Measurements from ENCODE around the gene HOXC10.

Gene HOXC10

DNA sequence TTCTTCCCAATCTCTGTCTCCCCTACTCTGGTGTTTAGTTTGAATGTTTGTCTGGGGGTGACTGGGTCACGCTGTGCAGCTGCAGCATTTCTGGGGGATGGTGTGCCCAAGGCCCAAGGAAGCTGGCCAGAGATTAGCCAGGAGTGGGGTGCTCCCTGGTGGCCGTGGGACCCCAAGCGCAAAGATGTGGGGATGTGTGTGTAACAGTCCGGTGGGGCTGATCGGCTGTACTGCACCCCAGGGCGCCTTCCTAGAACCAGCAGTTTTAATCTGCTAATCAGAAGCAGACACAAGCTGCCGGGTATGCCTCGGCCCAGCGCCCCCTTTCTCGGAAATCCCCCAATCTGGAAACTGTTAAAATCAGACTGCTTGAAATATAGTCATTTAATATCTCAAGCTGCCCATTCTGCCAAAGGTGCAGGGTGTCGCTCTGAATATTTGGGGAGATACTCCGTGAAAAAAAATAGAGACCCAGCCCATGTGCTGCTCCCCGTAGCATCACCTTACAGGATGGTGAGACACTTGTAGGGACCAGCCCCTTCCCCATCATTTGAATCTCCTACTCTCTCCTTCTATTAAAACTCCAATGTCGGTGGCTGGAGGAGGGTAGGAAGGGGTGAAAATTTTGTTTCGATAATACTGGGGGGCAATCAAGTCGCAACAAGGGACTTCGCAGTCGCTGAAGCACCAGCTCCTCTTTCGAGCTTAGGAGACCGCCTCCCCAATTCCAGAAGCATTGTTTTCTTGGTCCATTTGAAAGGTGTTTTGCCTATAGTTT is 19.3 kb downstream of the HOXC10 start:
- DNase-seq = no peak

DNA sequence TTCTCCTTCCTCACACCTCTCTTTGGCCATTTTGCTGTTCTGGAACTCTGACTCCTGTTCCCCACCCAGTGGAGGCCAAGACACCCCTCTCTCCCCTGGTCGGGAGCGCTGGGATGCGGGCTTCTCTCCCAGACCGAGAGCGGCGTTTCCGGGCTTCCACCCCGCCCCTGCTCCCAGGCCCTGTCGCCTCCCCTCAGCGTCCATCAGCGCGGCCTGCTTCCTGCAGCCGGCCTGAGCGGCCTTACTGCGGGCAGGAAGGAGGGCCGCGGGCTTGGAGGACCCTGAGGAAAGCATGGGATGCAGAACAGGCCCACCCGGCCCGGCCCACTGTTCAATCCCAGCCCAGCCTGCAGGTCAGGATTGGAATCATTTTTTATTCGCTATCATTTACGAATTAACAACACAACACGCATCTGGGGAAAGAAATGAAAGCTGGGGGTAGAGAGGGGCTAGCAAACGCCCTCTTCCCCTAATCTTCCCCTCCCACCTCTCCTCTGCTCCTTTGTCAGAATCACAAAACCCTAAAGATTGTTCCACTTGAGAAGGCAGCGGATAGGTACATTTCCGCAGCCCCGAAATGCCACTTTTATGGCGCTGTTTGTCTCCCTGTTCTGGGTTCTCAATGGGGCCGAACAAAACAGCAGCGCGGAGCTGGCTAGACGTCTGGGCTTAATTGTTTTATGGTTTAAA is 20.0 kb downstream of the HOXC10 start:
- no peak for DNase-seq

DNA sequence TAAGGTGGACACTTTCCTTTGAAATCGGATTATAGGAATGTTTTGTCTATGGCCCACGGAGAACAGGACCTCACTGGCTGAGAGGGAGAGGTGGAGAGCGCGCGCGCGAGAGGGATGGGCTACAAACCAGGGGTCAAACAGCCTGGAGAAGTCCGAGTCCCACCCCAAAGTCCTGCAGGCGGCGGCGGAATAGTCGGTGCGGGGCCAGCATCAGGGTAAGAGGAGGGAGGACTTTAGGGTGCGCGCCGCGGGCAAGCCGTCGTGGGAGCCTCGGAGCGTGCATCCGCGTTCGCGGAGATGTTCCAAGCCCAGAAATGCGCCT is 20.5 kb downstream of the HOXC10 start:
- DNase-seq = no peak

DNA sequence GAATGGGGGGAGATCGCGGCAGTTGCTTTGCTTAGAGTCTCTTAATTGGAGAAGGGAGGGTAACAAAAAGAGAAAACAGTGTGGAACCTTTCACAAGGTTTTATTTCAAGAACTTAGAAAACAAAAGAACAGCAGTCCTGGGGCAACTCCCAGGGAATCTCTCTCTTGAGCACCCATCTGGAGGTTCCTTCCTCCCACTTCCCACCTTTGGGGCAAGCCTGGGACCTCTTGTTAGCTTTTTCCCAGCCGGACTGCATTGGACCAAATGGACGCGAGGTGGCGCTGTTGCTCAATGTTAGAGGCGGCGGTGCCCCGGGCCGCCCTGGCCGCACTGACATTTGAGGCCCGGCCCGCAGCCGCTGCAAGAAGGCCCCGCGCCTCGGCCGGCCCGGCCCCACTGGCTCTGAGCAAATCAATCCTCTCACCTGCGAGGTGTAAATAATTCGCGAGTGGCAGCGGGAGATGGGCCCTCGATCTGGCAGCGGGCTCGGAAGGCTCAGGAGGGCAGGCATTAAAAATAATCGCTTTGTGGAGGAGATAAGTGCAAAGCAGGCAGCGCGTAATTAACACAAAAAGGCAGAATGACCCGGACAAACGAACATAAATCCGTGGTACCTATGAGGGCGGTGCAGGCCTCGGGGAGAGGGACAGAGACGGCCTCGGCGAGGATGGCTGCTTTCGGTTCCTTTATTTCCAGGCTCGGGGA is 21.1 kb downstream of the HOXC10 start:
- DNase-seq = peak; percentile 59 to 90 (median 78)

DNA sequence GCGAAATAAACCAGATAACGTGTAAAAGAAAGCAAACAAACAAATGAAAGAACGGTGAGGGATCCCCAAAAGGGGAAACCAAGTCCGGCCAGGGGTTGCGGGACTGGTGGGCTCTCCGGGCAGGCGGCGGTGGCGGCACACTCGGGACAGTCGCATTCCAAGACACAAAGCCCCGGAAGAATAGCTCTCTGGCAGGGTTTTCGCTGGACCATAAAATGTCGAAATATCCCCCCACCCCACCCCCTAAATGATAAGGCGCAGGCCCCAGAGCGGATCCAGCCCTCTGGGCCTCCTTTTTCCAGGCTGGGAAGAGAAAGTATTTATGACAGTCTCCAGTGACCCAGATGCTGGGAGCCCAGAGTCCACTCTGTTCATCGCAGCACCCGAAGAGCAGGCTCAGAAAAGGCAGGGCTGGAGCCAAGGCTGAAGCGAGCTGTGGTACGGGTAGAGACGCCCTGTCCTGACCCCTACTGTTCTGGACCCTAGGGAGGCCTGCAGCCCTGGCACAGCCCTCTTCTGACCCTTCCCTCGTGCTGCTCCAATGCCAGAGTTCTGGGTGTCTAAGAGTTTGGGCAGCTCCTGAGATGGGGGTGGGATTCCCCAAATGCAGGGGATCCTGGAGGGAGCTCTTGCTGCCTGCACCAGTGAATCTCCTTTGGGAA is 21.7 kb downstream of the HOXC10 start:
- DNase-seq = no peak

DNA sequence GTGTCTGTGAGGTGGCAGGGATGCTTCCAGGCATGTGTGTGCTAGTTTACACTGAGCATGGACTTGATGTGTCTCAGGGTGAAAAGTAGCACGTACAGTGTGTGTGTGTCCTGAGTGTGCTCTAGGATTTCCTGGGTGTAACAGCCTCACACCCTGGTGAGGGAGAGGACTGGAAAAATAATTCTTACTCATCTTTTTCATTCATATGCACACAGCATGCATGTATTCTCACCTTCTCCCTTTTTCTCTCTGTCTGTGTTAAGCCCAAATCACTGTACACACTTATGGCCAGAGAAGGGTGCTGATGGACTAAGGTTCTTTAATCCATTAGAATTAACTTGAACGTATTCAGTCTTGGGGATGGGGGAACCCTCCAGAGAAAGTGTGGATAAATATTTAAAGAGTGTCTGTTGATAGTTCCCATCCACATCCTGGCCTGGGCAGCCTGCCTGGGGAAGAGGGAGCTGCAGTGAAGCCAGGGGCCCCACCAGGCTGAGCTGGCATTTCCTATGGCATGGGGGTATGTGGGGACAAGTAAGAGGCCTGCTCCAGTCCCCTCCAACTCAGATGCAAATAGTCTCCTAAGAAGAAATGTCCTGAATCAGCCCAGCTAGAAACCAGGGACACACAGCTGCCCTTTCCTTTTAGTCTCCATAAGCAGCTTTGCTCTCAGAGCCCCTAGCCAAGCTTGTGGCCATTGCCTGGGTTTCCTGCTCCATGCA is 22.8 kb downstream of the HOXC10 start:
- peak in 1 of 6 experiments; percentile 14 for DNase-seq

DNA sequence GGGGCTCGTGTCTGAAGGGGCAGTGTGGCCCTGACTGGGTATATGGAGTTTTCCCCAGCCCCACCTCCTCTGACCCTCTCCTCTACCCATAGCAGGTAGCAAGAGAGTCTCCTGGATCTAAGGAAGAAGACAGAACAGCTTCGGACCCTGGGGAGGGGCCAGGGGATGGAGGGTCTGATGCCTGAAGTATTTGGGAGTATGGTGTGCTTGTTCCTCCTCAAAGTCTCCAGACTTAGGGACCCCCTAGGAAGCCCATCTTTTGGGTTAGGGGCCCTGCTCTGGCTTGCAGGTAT is 23.3 kb downstream of the HOXC10 start:
- DNase-seq = no peak

DNA sequence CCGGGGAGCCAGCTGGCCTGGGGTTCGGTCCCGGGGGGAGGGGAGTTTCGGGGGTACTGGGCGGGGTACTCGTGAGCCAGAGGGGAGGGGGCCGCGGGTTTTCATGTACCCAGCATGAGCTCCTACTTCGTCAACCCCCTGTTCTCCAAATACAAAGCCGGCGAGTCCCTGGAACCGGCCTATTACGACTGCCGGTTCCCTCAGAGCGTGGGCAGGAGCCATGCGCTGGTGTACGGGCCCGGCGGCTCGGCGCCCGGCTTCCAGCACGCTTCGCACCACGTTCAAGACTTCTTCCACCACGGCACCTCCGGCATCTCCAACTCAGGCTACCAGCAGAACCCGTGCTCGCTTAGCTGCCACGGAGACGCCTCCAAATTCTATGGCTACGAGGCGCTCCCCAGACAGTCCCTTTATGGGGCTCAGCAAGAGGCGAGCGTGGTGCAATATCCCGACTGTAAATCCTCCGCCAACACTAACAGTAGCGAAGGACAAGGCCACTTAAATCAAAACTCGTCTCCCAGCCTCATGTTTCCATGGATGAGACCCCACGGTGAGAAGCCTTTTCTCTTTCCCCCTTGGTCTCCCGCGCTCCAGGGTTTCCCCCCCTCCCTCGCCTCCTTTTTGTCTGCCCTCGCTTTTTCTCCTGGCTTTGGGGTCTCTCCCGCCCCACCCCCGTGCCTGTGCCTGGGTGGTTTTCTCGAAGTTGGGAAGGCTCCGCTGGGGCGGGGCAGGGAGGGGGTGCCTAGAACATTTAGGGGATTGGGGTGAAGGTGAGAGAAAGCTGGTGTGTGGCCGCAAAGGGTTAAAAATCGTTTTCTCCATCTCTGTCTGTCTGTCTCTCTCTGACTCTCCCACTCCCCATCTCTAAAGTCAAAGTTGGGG is 24.5 kb downstream of the HOXC10 start:
- DNase-seq = peak in 3 of 6 experiments; percentile 27 to 39 (median 35)

DNA sequence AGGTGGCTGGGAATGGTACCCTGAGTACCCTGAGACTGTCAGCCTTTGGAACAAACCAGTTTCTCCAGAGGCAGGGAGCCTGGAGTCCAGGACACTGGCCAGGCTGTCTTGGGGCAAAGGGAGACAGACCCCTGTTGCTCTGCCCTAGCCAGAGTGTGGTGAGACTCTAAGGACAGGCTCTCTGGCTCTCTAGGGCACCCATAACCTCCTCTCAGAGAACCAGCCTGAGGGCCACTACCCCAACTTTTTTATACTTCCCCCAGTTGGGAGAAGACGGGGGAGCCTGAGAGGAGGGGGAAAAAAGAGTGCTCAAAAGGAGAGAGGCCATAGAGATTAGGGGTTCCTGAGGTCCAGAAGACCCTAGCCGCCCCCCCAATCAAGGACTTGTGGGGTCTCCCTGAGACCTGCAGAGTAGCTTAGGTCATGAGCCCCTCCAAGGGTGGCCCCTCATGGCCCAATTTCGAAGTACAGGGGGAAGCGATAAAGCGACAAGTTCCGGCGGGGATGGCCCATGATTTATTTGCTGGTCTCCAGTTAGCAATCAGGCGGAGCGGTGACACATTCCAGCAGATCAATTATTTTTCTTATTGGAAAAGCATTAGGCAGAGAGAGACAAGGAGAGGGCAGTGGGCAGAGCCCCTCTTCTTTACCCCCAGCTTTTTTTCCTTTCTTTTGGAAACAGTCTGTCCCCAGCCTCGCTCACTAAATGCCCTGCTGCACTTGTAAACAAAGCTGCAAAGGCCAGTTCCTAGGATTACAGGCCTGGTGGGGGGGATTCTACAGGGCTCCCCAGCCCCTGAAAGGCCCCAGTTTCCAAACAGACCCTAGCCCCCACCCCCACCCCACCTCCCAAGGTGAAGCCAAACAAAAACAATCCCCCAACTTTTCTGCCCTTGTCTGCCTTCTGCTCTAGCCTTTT is 25.4 kb downstream of the HOXC10 start:
- no peak for DNase-seq

DNA sequence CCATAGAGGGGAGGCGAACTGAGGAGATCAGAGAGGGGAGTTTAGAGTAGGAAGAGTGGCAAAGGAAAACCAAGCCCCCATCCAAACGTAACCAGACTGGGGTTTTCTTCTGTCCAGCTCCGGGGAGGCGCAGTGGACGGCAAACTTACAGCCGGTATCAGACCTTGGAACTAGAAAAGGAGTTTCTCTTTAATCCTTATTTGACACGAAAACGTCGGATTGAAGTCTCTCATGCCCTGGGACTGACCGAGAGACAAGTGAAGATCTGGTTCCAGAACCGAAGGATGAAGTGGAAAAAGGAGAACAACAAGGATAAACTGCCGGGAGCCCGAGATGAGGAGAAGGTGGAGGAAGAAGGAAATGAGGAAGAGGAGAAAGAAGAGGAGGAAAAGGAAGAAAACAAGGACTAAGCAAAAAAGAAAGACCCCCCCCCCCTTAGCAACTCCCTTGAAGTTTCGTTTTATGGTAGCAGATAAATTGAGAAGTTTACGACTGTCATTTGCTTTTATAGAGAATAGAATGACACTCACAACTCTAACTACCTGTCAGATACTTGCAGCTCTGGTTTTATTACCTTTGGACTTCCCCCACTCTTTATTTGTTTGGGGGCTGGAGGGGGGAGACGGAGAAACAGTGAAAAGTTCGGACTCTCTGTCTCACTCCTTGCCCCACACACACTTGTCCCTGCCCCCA is 26.2 kb downstream of the HOXC10 start:
- no peak for DNase-seq

DNA sequence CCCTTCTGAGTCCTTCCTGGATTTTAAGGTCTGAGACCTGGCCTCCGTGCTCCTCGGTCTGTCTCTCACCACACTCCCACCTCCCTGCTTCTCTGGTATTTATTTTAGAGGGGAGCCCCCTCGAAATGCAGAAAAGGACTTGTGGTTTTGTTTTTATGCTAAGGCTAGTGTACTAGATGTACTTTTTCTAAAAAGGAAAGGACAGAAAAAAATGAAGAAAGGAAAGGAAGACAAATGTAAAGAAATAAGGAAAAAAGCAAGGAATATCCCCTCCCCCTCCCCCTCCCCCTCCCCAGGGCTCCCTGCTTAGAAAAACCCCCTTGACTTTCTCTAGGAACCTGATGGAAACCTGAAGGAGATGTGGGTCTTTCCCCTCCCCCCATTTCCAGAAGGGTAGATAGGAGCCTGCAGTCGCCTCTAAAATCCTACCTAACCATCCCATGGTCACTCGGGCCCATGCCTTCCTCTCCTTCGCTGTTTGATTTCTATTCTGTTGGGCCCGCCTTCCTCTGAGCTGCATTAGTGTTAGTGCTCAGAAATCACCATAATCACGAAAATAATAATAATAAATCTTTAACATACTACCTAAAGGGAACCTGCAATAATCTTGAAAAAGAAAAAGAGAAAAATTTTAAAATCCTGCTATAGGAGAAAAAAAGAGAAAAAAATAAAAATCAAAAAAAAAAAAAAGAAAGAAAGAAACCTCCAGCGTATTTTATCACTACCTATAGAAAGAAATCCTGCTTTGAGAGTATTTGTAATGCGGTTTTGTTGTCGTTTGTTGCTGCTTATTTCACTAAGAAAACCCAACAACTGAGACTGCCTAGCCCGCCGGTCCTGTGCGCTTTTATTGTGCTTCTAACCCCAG is 27.0 kb downstream of the HOXC10 start:
- no peak for DNase-seq

DNA sequence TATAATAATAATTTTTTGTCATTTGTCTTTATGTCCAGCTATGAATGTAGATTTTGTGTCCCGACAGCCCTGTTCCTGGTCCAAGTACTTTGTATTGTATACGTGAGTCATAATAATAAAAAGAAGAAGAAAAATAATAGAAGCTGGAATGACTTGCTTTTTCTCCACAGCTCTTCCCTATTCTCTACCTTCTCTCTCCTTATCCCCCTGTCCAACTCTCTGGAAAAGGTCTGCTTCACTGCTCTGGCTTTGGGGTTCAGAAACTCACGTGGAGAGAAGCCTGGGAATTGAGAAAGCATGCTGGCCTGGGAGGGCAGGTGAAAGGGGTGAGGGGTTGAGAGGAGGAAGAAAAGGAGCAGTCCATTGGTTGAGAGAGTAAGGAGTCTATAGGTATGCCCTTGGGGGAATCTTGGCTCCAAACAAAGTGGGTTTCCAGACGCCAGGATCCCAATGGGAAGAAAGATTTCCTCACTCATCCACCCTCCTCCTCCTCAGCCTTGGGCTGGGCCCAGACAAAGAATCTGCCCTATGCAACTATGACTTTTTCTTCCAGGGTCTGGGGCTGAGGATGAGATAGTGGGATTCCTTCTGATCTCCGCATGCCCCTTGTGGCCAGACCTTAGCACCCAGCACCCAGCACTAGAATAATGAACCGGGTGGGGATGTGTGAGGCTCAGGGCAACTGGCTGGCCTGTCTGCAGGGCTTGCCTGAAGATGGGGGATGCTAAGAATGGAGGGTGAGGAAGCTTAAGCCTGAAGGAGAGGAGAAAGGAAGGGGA is 27.9 kb downstream of the HOXC10 start:
- no peak for DNase-seq

DNA sequence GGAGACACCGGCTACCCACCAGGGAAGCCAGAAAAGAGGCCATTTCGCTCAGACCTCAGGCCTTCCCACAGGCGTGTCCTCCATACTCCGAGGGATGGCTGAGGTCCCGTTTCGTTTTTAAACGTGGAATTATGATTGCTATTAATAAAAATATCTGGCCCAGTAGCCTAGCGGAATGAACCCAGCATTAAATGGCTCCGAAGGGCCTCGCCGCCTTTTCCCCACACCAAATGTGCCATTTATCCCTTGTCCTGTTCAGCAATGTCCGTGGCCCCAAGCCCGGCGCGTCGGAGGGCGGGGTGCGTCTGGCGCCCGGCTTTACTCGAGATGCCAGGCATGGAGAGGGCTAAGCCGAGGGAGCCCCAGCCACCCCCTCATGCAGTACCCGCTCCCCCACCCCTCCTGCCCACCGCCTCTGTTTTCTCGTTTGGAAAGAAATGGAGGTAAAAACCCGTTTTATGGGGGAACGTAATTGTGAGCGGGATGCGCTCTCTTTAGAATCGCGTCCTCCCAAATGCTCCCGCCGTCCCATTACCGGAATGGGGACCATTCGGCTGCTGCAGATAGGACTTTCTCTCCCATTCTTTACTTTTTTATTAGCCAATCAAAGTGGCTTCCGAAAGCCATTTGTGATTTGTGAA is 29.6 kb downstream of the HOXC10 start:
- no peak for DNase-seq

DNA sequence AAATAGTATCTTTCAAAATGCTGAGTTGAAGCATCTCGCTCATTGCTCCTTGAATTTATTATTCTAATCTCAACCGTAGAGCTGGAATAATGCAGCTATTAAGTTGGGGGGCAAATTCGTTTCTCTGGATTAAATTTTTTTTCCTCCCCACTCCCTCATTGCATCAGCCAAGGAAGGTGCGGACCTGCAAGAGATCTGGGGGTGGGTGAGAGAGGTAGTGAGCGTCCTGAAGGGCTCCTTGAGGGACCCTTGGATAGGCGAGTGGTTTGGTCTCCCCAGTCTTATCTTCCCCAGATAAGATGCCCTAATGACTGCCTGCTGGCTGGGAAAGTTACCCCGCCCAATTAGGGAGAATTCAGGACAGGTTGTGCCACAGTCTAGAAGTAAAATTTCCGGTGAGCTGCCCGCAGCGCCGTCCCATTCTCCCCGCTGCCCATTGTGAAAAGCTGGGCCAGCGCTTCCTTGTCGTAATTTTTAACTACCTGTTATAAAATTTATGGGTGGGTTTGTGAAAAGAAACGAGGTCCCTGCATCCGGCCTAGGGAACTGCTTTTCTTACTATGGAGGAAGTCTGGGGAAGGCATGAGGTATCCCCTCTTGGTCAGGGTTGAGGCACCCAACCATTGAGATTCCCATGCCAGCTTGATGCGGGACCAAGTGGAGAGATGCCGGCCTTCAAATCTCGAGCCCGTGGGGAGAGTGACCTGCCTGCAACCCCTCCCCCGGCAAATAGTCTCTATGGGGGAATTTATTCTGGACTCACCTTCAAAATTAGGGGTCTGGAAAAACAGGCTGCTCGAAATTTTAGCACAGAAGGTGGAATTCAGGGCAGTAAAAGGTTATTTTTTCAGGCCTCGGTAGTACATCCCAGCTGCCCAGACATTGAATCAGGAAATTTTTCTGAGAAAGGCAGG is 30.3 kb downstream of the HOXC10 start:
- DNase-seq = no peak

DNA sequence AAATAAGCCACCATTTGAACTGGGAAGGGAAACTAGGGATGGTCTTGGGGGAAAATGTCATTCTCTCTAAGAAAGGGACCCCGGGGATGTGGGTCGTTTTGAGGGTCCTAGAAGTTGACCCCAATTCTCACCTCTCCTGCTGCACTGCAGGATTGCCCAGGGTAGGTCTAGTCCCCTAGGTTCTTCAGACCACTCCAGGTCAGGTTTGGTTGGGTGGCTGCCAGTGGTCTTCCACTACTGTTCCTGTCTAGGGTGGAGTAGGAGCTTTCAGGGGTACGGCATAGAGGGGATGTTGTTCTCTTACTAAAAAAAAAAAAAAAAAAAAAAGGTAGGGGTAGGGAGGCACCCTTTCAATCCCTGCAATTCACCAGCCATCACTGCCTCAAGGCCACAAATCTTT is 31.1 kb downstream of the HOXC10 start:
- no peak for DNase-seq

DNA sequence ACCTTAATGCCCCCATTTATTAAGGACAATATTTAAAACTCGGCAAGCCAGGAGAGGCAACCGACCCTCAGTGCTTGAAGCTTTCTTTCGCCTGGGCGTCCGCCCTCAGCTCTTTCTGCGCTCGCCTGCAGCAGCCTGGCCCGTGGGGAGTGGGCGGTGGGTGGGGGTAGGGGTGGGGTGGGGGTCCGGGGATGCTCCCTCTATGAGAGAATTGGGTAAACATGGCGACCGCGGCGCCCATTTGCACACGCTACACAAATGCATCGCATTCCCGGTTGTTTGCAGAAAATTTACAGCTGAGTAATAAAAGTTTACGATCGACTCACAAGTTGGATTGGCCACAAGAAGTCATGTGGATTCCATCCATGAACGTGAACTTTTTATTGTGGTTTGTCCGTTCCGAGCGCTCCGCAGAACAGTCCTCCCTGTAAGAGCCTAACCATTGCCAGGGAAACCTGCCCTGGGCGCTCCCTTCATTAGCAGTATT is 31.6 kb downstream of the HOXC10 start:
- DNase-seq = no peak
